ENCODE measurements around the gene SCN7A. TPM values are rescaled to one million over a fixed set of nuclear protein-coding genes. Genes with fewer than 3 reads are reported as not detected.

The SCN7A gene
- total RNA-seq, 1 donor from 2014 or later: 0.11 TPM

DNA sequence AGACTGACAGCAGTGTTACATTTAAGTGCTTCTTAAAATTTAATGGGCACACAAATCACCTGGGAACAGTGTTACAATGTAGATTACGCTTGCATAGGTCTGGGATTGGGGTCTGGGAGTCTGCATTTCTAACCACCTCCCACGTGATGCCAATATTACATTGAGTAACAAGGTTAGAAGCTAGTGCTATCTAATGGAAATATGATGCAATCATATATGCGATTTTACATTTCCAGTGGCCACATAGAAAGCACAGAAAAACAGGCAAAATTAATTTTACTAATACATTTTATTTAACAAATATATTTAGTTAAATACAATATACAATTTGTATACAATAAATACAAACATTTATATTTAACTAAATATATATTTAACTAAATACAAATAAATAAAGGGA lies 53.7 kb downstream of the SCN7A start:
- H3K4me1 Mint-ChIP-seq (ENCODE audit: unreplicated experiment): no peaks in the 10 kb centered on the region
- no peaks in the 10 kb centered on the region for H3K9me3 Mint-ChIP-seq (ENCODE audit: unreplicated experiment)
- H3K36me3 Mint-ChIP-seq (ENCODE audit: unreplicated experiment): no peaks in the 10 kb centered on the region
- no peak overlapping the region for H3K4me3 Mint-ChIP-seq (ENCODE audit: unreplicated experiment)
- peaks cover 15% of the 10 kb centered on the region for H3K27me3 Mint-ChIP-seq (ENCODE audit: unreplicated experiment)
- DNase-seq (ENCODE audit: extremely low spot score, unreplicated experiment): no peak
- H3K27ac Mint-ChIP-seq (ENCODE audit: unreplicated experiment): no peak overlapping the region
- TF ChIP-seq, protein P1, sequence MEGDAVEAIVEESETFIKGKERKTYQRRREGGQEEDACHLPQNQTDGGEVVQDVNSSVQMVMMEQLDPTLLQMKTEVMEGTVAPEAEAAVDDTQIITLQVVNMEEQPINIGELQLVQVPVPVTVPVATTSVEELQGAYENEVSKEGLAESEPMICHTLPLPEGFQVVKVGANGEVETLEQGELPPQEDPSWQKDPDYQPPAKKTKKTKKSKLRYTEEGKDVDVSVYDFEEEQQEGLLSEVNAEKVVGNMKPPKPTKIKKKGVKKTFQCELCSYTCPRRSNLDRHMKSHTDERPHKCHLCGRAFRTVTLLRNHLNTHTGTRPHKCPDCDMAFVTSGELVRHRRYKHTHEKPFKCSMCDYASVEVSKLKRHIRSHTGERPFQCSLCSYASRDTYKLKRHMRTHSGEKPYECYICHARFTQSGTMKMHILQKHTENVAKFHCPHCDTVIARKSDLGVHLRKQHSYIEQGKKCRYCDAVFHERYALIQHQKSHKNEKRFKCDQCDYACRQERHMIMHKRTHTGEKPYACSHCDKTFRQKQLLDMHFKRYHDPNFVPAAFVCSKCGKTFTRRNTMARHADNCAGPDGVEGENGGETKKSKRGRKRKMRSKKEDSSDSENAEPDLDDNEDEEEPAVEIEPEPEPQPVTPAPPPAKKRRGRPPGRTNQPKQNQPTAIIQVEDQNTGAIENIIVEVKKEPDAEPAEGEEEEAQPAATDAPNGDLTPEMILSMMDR (IDR thresholded peaks at IDR 0.05): no peak

- Mint-ChIP-seq H3K4me1 (ENCODE audit: unreplicated experiment) (no peaks in the 10 kb centered on the region), H3K27me3 (ENCODE audit: unreplicated experiment) (peaks cover 7% of the 10 kb centered on the region), H3K27ac (ENCODE audit: unreplicated experiment) (no peak overlapping the region), H3K9me3 (ENCODE audit: unreplicated experiment) (no peaks in the 10 kb centered on the region), H3K4me3 (ENCODE audit: unreplicated experiment) (no peak overlapping the region), H3K36me3 (ENCODE audit: unreplicated experiment) (no peaks in the 10 kb centered on the region)
- TF ChIP-seq, protein P1 (IDR thresholded peaks at IDR 0.05): no peak
- no peak for DNase-seq (ENCODE audit: extremely low spot score, unreplicated experiment)
Measured at GRCh38 chr2:166439078-166439477, 55.0 kb downstream of the SCN7A start.

GRCh38 chr2:166436976-166437375 lies 57.1 kb downstream of the SCN7A start:
- DNase-seq (ENCODE audit: extremely low spot score, unreplicated experiment): no peak
- no peak overlapping the region for H3K4me3 Mint-ChIP-seq (ENCODE audit: unreplicated experiment)
- no peak overlapping the region for H3K27ac Mint-ChIP-seq (ENCODE audit: unreplicated experiment)
- no peaks in the 10 kb centered on the region for H3K4me1 Mint-ChIP-seq (ENCODE audit: unreplicated experiment)
- H3K36me3 Mint-ChIP-seq (ENCODE audit: unreplicated experiment): no peaks in the 10 kb centered on the region
- H3K27me3 Mint-ChIP-seq (ENCODE audit: unreplicated experiment): peaks cover 7% of the 10 kb centered on the region
- TF ChIP-seq, protein P1 (IDR thresholded peaks at IDR 0.05): no peak
- H3K9me3 Mint-ChIP-seq (ENCODE audit: unreplicated experiment): no peaks in the 10 kb centered on the region

GRCh38 chr2:166436189-166436588 lies 57.9 kb downstream of the SCN7A start:
- Mint-ChIP-seq H3K4me3 (ENCODE audit: unreplicated experiment) (no peak overlapping the region), H3K9me3 (ENCODE audit: unreplicated experiment) (no peaks in the 10 kb centered on the region), H3K27me3 (ENCODE audit: unreplicated experiment) (peaks cover 7% of the 10 kb centered on the region), H3K27ac (ENCODE audit: unreplicated experiment) (no peak overlapping the region), H3K36me3 (ENCODE audit: unreplicated experiment) (no peaks in the 10 kb centered on the region), H3K4me1 (ENCODE audit: unreplicated experiment) (no peaks in the 10 kb centered on the region)
- no peak for DNase-seq (ENCODE audit: extremely low spot score, unreplicated experiment)
- TF ChIP-seq, protein P1 (IDR thresholded peaks at IDR 0.05): no peak

DNA sequence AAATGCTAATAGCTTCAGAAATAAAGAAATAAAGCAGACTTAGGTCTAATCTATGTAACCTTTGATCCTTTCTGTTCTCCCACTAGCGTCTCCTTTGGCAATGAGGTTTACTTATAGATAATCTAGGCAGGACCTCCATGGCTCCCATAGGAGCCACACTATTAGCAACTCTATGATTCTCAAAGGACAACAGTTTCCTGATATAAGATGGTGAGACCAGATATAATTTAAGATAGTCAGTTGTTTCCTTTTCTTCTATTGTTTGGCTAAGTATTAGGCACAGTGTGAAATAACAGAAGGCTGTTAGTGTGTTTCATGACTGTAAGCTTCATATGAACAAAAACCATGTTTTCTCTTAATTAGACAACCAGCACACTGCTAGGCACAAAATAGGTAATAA lies 59.6 kb downstream of the SCN7A start:
- peaks cover 7% of the 10 kb centered on the region for H3K27me3 Mint-ChIP-seq (ENCODE audit: unreplicated experiment)
- H3K36me3 Mint-ChIP-seq (ENCODE audit: unreplicated experiment): no peaks in the 10 kb centered on the region
- H3K27ac Mint-ChIP-seq (ENCODE audit: unreplicated experiment): no peak overlapping the region
- H3K9me3 Mint-ChIP-seq (ENCODE audit: unreplicated experiment): no peaks in the 10 kb centered on the region
- DNase-seq (ENCODE audit: extremely low spot score, unreplicated experiment): no peak
- H3K4me3 Mint-ChIP-seq (ENCODE audit: unreplicated experiment): no peak overlapping the region
- no peaks in the 10 kb centered on the region for H3K4me1 Mint-ChIP-seq (ENCODE audit: unreplicated experiment)
- TF ChIP-seq, protein P1 (IDR thresholded peaks at IDR 0.05): no peak
